HepG2 (cell line): ENCODE data around the gene UPK1A. TPM values are rescaled to one million over a fixed set of nuclear protein-coding genes. Genes with fewer than 3 reads are reported as not detected.
A peak's percentile ranks its signal among the peaks of the same experiment; 100 is the strongest.

Experiments
- ATF5 ChIP-seq: sonication (generic); formaldehyde crosslinking; IDR thresholded peaks from 2 replicates; pipeline ENCODE4 v1.4.0; 2020; ENCODE audit warnings: mild to moderate bottlenecking, low read depth, missing genetic modification reagents
- E2F1 ChIP-seq: sonication (generic); formaldehyde crosslinking; IDR thresholded peaks from 2 replicates; pipeline ENCODE4 v1.5.0; 2020; ENCODE audit warnings: missing genetic modification reagents
- EEA1 ChIP-seq: sonication (generic); formaldehyde crosslinking; IDR thresholded peaks from 2 replicates; pipeline ENCODE4 v1.5.1; 2020; ENCODE audit warnings: mild to moderate bottlenecking, missing genetic modification reagents, borderline replicate concordance
- IKZF4 ChIP-seq: sonication (generic); formaldehyde crosslinking; IDR thresholded peaks from 2 replicates; pipeline ENCODE4 v1.5.1; 2020; ENCODE audit warnings: borderline replicate concordance, mild to moderate bottlenecking, low read depth, missing genetic modification reagents; ENCODE audit errors: not compliant biosample characterization
- KDM3A ChIP-seq: IDR thresholded peaks from 2 replicates; pipeline ENCODE4 v1.6.1; 2018; ENCODE audit warnings: low read depth, missing compliant biosample characterization
- KLF13 ChIP-seq: sonication (generic); formaldehyde crosslinking; IDR thresholded peaks from 2 replicates; pipeline ENCODE4 v1.4.0; 2020; ENCODE audit warnings: mild to moderate bottlenecking, missing genetic modification reagents
- THAP9 ChIP-seq: sonication (generic); formaldehyde crosslinking; IDR thresholded peaks from 2 replicates; pipeline ENCODE4; 2020; ENCODE audit warnings: missing genetic modification reagents, mild to moderate bottlenecking, borderline replicate concordance
- ZGPAT ChIP-seq: IDR thresholded peaks from 2 replicates; pipeline ENCODE4 v1.6.1; 2016; ENCODE audit warnings: mild to moderate bottlenecking
- ZNF142 ChIP-seq: sonication (generic); formaldehyde crosslinking; IDR thresholded peaks from 2 replicates; pipeline ENCODE4 v1.4.0; 2020; ENCODE audit warnings: missing genetic modification reagents
- ZNF225 ChIP-seq: sonication (generic); formaldehyde crosslinking; IDR thresholded peaks from 2 replicates; pipeline ENCODE4 v1.4.0; 2020; ENCODE audit warnings: mild to moderate bottlenecking, missing genetic modification reagents
- ZNF263 ChIP-seq: sonication (generic); formaldehyde crosslinking; IDR thresholded peaks from 2 replicates; pipeline ENCODE4 v1.4.0; 2020; ENCODE audit warnings: missing genetic modification reagents
- ZNF333 ChIP-seq: sonication (generic); formaldehyde crosslinking; IDR thresholded peaks from 2 replicates; pipeline ENCODE4 v1.4.0; 2020; ENCODE audit warnings: mild to moderate bottlenecking, missing genetic modification reagents, borderline replicate concordance
- ZNF615 ChIP-seq: sonication (generic); formaldehyde crosslinking; IDR thresholded peaks from 2 replicates; pipeline ENCODE4 v1.5.0; 2020; ENCODE audit warnings: mild to moderate bottlenecking, missing genetic modification reagents, borderline replicate concordance
- ZNF878 ChIP-seq: sonication (generic); formaldehyde crosslinking; IDR thresholded peaks from 2 replicates; pipeline ENCODE4 v1.8.1; 2023; ENCODE audit warnings: mild to moderate bottlenecking, missing genetic modification reagents, moderate library complexity
- ZNF891 ChIP-seq: sonication (generic); formaldehyde crosslinking; IDR thresholded peaks from 2 replicates; pipeline ENCODE4 v1.5.0; 2020; ENCODE audit warnings: mild to moderate bottlenecking, missing genetic modification reagents
- polyA plus RNA-seq, 8 experiments: library from polyadenylated mRNA; depleted of rRNA in 3 of 8; stranded (reverse) in 7 of 8; unstranded in 1 of 8; fragments of >200 nt; fragmentation: Illumina TruSeq in 4 of 8; extraction: Trizol in 4 of 8; gene quantifications; 2 replicates each; pipeline versions ENCODE4 v1.2.1 to v1.2.3, GENCODE V29; 2011 to 2016; ENCODE audit warnings: low read depth in 4 of 8, missing spikeins in 1 of 8, mixed read lengths in 1 of 8; ENCODE audit not compliant: insufficient read depth in 1 of 8
- total RNA-seq, 5 experiments: library from RNA; depleted of rRNA; stranded (reverse); fragments of >200 nt; fragmentation: Illumina TruSeq; extraction: Trizol; gene quantifications; 2 replicates each; pipeline ENCODE4 v1.2.3, GENCODE V29; 2016; ENCODE audit warnings: low read depth in 1 of 5

Gene UPK1A
- total and polyA plus RNA-seq, 2 of the 13 experiments (the other 11 are each of a cell fraction or from before 2014, with no cell fraction given) = 2.9 TPM; not detected in 1

GRCh38 chr19:35648017-35648961, 18.0 kb upstream of the UPK1A start, which contains the start of gene COX6B1 (continued):
- 0 out of 2 replicates have a peak, but pooled peaks have one; percentile 38 for TF ChIP-seq ZGPAT (CRISPR knock-in tag)
- no peak for TF ChIP-seq IKZF4
- peak; percentile 26; the same call in 1 of the 2 replicates for TF ChIP-seq E2F1 (CRISPR knock-in tag)
- no peak for TF ChIP-seq KLF13 (CRISPR knock-in tag)
- TF ChIP-seq THAP9 (CRISPR knock-in tag) = peak; percentile 32; the same call in 1 of the 2 replicates
- TF ChIP-seq ZNF142 (CRISPR knock-in tag) = no peak
- TF ChIP-seq ZNF263 (CRISPR knock-in tag) = no peak
- TF ChIP-seq EEA1 (CRISPR knock-in tag) = no peak
- no peak for TF ChIP-seq ZNF615 (CRISPR knock-in tag)
- TF ChIP-seq ZNF333 = no peak
- no peak for TF ChIP-seq KDM3A (CRISPR knock-in tag)
- TF ChIP-seq ZNF891 (CRISPR knock-in tag) = no peak
- TF ChIP-seq ZNF225 (CRISPR knock-in tag) = no peak
- no peak for TF ChIP-seq ZNF878 (CRISPR knock-in tag)
- no peak for TF ChIP-seq ATF5 (CRISPR knock-in tag)
